Lung (tissue), 12 donors: ENCODE results near the gene HTT. TPM values are rescaled to one million over a fixed set of nuclear protein-coding genes. Genes with fewer than 3 reads are reported as not detected.

Experiments
- ATAC-seq: fragments of 200-7000 bp; cut with Tn5 transposase; one replicate; pipeline ENCODE4 v1.9.1; 2020; ENCODE audit warnings: moderate number of reproducible peaks; ENCODE audit not compliant: insufficient read depth, low FRiP score
- DNase-seq, 3 donors: peaks; one replicate each; pipeline ENCODE4 v3.0.0-alpha.2; 2013 to 2017
- H3K27ac ChIP-seq, 2 donors: one replicate each; pipeline ENCODE4 v1.5.1; 2013; ENCODE audit warnings: mild to moderate bottlenecking in 2 of 2, moderate library complexity in 2 of 2, control low read depth in 1 of 2, inconsistent platforms in 1 of 2, low read depth in 1 of 2, low read length in 1 of 2
- H3K27me3 ChIP-seq, 3 donors: one replicate each; pipeline ENCODE4 v1.5.1; 2013; ENCODE audit warnings: low read length in 2 of 3; ENCODE audit not compliant: control insufficient read depth in 3 of 3, insufficient read depth in 3 of 3
- H3K36me3 ChIP-seq, 4 donors: one replicate each; pipeline ENCODE4 v1.5.1; 2013; ENCODE audit warnings: low read length in 4 of 4, mild to moderate bottlenecking in 1 of 4, moderate library complexity in 1 of 4; ENCODE audit not compliant: control insufficient read depth in 4 of 4, insufficient read depth in 4 of 4
- H3K4me1 ChIP-seq, 5 donors: one replicate each; pipeline ENCODE4 v1.5.1; 2013; ENCODE audit warnings: low read length in 5 of 5, mild to moderate bottlenecking in 2 of 5, moderate library complexity in 1 of 5; ENCODE audit not compliant: control insufficient read depth in 5 of 5, insufficient read depth in 5 of 5
- H3K4me3 ChIP-seq: one replicate; pipeline ENCODE4 v1.5.1; 2013; ENCODE audit warnings: mild to moderate bottlenecking, control low read depth, moderate library complexity
- H3K9ac ChIP-seq, 2 donors: one replicate each; pipeline ENCODE4 v1.5.1; 2013; ENCODE audit warnings: low read length in 2 of 2, control low read depth in 1 of 2; ENCODE audit not compliant: insufficient read depth in 1 of 2
- H3K9me3 ChIP-seq, 4 donors: one replicate each; pipeline ENCODE4 v1.5.1; 2013; ENCODE audit warnings: low read length in 3 of 4, mild to moderate bottlenecking in 1 of 4, moderate library complexity in 1 of 4; ENCODE audit not compliant: control insufficient read depth in 4 of 4, insufficient read depth in 3 of 4
- WGBS, 2 donors: extraction: QIAGEN DNeasy Blood & Tissue Kit; methylation state at CpG; one replicate each; pipeline ENCODE4 v1.1.7; 2013; 5-methylcytosine and 5-hydroxymethylcytosine counted together
- polyA plus RNA-seq, 2 donors: library from polyadenylated mRNA; stranded (reverse); fragments of 200-250 nt; gene quantifications; one replicate each; pipeline ENCODE4 v1.2.1, GENCODE V29; 2013
- total RNA-seq, 2 donors: library from RNA; depleted of rRNA in 1 of 2; stranded (reverse); fragments of >200 nt in 1 of 2; gene quantifications; one replicate each; pipeline ENCODE4 v1.2.1, GENCODE V29; 2014 to 2021
- TF ChIP-seq, protein P1 (sequence below): IDR thresholded peaks from 2 replicates; pipeline ENCODE4 v1.5.1; 2012; ENCODE audit warnings: mild to moderate bottlenecking; ENCODE audit errors: control extremely low read depth, extremely low read depth
- donor health status: control.
- donor health status: control.
- donor health status: Bipolar disorder and iron deficiency.
- donor health status: healthy.
- donor health status: DM: yes; HTN: yes; CAD: no.

The HTT gene
- total and polyA plus RNA-seq, 4 donors, result 17.0 to 109 (median 48.4) TPM

DNA sequence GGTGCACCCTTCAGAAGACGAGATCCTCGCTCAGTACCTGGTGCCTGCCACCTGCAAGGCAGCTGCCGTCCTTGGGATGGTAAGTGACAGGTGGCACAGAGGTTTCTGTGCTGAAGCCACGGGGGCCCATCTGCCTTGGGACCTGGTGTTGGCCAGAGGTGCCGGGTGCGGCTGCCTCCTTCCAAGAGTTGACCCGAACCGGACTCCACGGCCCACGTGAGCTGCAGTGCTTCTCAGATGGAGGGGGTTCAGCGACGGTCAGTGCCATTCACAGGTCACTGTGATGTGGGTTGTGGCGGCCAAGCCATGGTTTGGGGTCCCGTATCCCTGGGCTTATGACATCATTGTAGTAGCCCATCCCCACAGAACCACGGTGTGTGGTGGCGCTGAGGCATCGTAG, 155.5 kb downstream of the HTT start:
- ATAC-seq (no peak), DNase-seq (no peak)
- no peak overlapping the region for H3K9ac ChIP-seq
- 96 to 97% methylated on average over 17 of the region's 17 CpGs for WGBS, 2 donors
- H3K36me3 ChIP-seq, result peaks cover 14 to 73% (median 44%) of the 10 kb centered on the region in 4 donors
- peaks cover 0 to 7% (median 0%) of the 10 kb centered on the region in 5 donors for H3K4me1 ChIP-seq
- no peak overlapping the region for H3K4me3 ChIP-seq
- H3K9me3 ChIP-seq, result peaks cover 0 to 3% (median 0%) of the 10 kb centered on the region in 4 donors
- H3K27me3 ChIP-seq, result peaks cover 0 to 5% (median 0%) of the 10 kb centered on the region in 3 donors
- TF ChIP-seq, protein P1, sequence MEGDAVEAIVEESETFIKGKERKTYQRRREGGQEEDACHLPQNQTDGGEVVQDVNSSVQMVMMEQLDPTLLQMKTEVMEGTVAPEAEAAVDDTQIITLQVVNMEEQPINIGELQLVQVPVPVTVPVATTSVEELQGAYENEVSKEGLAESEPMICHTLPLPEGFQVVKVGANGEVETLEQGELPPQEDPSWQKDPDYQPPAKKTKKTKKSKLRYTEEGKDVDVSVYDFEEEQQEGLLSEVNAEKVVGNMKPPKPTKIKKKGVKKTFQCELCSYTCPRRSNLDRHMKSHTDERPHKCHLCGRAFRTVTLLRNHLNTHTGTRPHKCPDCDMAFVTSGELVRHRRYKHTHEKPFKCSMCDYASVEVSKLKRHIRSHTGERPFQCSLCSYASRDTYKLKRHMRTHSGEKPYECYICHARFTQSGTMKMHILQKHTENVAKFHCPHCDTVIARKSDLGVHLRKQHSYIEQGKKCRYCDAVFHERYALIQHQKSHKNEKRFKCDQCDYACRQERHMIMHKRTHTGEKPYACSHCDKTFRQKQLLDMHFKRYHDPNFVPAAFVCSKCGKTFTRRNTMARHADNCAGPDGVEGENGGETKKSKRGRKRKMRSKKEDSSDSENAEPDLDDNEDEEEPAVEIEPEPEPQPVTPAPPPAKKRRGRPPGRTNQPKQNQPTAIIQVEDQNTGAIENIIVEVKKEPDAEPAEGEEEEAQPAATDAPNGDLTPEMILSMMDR, result no peak
- H3K27ac ChIP-seq, result no peak overlapping the region

DNA sequence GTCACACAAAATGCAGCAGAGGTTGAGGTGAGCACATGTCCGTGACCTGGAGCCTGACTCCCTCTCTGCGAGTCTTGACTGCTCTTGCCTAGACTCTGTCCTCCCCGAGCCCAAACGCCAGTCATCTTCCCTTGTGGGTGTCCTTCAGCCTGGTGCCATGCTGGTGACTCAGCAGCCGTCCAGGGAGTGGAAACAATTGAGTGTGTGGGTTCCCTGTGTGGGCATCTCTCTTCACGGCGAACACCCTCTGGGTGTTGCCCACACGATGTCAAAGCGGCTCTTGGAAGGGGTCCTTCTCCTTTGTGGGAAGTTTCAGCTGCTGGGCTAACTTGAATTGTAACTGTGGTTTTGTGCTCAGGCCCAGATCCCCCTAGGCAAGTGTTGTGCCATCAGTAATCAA, 157.0 kb downstream of the HTT start:
- ATAC-seq (no peak), DNase-seq (no peak)
- WGBS, 2 donors, result 87 to 90% methylated on average over 9 of the region's 9 CpGs
- H3K9me3 ChIP-seq, result peaks cover 0 to 5% (median 0%) of the 10 kb centered on the region in 4 donors
- H3K4me1 ChIP-seq, result no peaks in the 10 kb centered on the region
- no peak overlapping the region for H3K9ac ChIP-seq
- H3K36me3 ChIP-seq, result peaks cover 14 to 78% (median 50%) of the 10 kb centered on the region in 4 donors
- no peak overlapping the region for H3K4me3 ChIP-seq
- peaks cover 0 to 5% (median 0%) of the 10 kb centered on the region in 3 donors for H3K27me3 ChIP-seq
- no peak overlapping the region for H3K27ac ChIP-seq
- TF ChIP-seq, protein P1, result no peak

DNA sequence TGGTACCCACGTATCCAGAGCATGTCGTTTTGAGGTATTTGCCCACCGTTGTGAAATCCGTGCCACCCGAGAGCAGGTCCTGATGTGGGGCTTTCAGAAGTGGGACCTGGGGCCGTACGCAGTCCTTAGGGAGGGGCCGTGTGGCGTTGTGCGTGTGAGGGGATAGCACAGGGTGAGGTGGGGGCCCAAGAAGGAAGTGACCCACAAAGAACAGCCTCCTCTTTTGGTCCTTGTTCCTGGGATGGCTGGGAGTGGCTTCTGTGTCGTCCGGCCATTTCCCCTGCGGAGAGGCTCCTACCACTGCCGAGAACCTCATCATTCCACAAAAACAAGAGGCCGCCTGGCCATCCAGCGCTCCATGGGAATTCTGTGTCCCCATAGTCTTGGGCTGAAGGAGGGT, 157.5 kb downstream of the HTT start:
- peaks cover 0 to 5% (median 0%) of the 10 kb centered on the region in 3 donors for H3K27me3 ChIP-seq
- TF ChIP-seq, protein P1, result no peak
- no peak overlapping the region for H3K27ac ChIP-seq
- H3K36me3 ChIP-seq, result peaks cover 14 to 78% (median 51%) of the 10 kb centered on the region in 4 donors
- DNase-seq (no peak), ATAC-seq (no peak)
- H3K4me3 ChIP-seq, result no peak overlapping the region
- no peaks in the 10 kb centered on the region for H3K4me1 ChIP-seq
- no peak overlapping the region for H3K9ac ChIP-seq
- peaks cover 0 to 5% (median 0%) of the 10 kb centered on the region in 4 donors for H3K9me3 ChIP-seq
- WGBS, 2 donors, result 92% methylated on average over 16 of the region's 16 CpGs

DNA sequence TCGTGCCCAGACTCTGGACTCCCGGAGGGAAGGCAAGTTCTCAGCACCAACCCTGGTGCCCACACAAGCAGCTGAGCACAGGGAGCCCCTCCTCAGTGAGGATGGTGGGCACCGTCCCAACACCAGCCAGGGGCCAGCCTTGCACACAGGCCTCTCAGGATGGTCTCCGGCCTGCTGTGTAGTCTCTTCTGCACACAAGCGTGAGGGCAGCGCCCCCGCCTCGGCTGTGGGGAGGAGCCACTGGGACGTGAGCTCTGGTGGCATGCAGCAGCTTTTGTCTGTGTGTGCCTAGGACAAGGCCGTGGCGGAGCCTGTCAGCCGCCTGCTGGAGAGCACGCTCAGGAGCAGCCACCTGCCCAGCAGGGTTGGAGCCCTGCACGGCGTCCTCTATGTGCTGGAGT, 158.4 kb downstream of the HTT start:
- TF ChIP-seq, protein P1, result no peak
- WGBS, 2 donors, result 93 to 97% methylated on average over 15 of the region's 15 CpGs
- Histone ChIP-seq H3K27me3 (peaks cover 0 to 5% (median 0%) of the 10 kb centered on the region in 3 donors), H3K36me3 (peaks cover 14 to 83% (median 52%) of the 10 kb centered on the region in 4 donors), H3K9ac (no peak overlapping the region), H3K4me3 (no peak overlapping the region), H3K9me3 (peaks cover 0 to 5% (median 0%) of the 10 kb centered on the region in 4 donors), H3K4me1 (no peaks in the 10 kb centered on the region), H3K27ac (no peak overlapping the region)
- ATAC-seq, result no peak
- DNase-seq, result no peak
